Neuronal stem cell (in vitro differentiated cells): ENCODE results near the gene CACNB4.
"Not testable (repeated sequence)": the region's sequence is repeated elsewhere in the genome, so short reads cannot be mapped to it uniquely, and the experiment has no call there.

Experiments used
- DNase-seq: peaks from one replicate; pipeline ENCODE4 v3.0.0-alpha.2; 2013; ENCODE audit warnings: low spot score
- H2AFZ ChIP-seq: one replicate; pipeline ENCODE4 v1.6.1; 2013; ENCODE audit warnings: mild to moderate bottlenecking, low read length, inconsistent platforms
- H2AK5ac ChIP-seq: 2 replicates; pipeline ENCODE4 v1.6.1; 2013; ENCODE audit warnings: low read depth, mild to moderate bottlenecking, inconsistent platforms, low read length, moderate library complexity, mixed read lengths
- H2BK120ac ChIP-seq: 2 replicates; pipeline ENCODE4 v1.6.1; 2013; ENCODE audit warnings: low read depth, mild to moderate bottlenecking, inconsistent platforms, low read length, moderate library complexity, mixed read lengths
- H2BK12ac ChIP-seq: one replicate; pipeline ENCODE4 v1.6.1; 2013; ENCODE audit warnings: low read length, inconsistent platforms
- H2BK15ac ChIP-seq: 2 replicates; pipeline ENCODE4 v1.6.1; 2013; ENCODE audit warnings: mild to moderate bottlenecking, low read length, inconsistent platforms, mixed read lengths
- H2BK5ac ChIP-seq: one replicate; pipeline ENCODE4 v1.6.1; 2013; ENCODE audit warnings: inconsistent platforms, mild to moderate bottlenecking, low read length, moderate library complexity
- H3K14ac ChIP-seq: one replicate; pipeline ENCODE4 v1.6.1; 2013; ENCODE audit warnings: low read length, inconsistent platforms
- H3K18ac ChIP-seq: 2 replicates; pipeline ENCODE4 v1.6.1; 2013; ENCODE audit warnings: low read length, inconsistent platforms
- H3K23ac ChIP-seq: 2 replicates; pipeline ENCODE4 v1.6.1; 2013; ENCODE audit warnings: low read depth, mild to moderate bottlenecking, mixed read lengths, low read length, inconsistent platforms; ENCODE audit not compliant: poor library complexity
- H3K27ac ChIP-seq: replicated peaks from 3 replicates; pipeline ENCODE4 v1.5.1; 2013; ENCODE audit warnings: low read length, inconsistent platforms
- H3K27me3 ChIP-seq, 3 experiments: 2 replicates each; pipeline ENCODE4 v1.6.1; 2013; ENCODE audit warnings: low read length in 3 of 3, mild to moderate bottlenecking in 2 of 3, inconsistent platforms in 1 of 3, low read depth in 1 of 3, mixed read lengths in 1 of 3, moderate library complexity in 1 of 3; ENCODE audit not compliant: control insufficient read depth in 3 of 3, insufficient read depth in 3 of 3
- H3K36me3 ChIP-seq, 2 donors: replicated peaks in 1 of 2; 2 replicates each; pipeline ENCODE4 v1.6.1; 2013; ENCODE audit warnings: low read length in 2 of 2; ENCODE audit not compliant: control insufficient read depth in 2 of 2, insufficient read depth in 2 of 2
- H3K4ac ChIP-seq: 2 replicates; pipeline ENCODE4 v1.6.1; 2013; ENCODE audit warnings: inconsistent platforms, mild to moderate bottlenecking, low read length, moderate library complexity
- H3K4me1 ChIP-seq, 2 donors: 1 replicate in 1 of 2; 2 replicates in 1 of 2; pipeline ENCODE4 v1.6.1; 2013; ENCODE audit warnings: low read length in 2 of 2, low read depth in 1 of 2; ENCODE audit not compliant: control insufficient read depth in 2 of 2, insufficient read depth in 1 of 2
- H3K4me2 ChIP-seq: one replicate; pipeline ENCODE4 v1.6.1; 2013; ENCODE audit warnings: mild to moderate bottlenecking, low read length, inconsistent platforms; ENCODE audit not compliant: insufficient read depth, poor library complexity, severe bottlenecking
- H3K4me3 ChIP-seq, 2 donors: 2 replicates each; pipeline ENCODE4 v1.5.1; 2013; ENCODE audit warnings: low read length in 2 of 2, mild to moderate bottlenecking in 2 of 2, inconsistent platforms in 1 of 2, moderate library complexity in 1 of 2
- H3K79me1 ChIP-seq: one replicate; pipeline ENCODE4 v1.6.1; 2013; ENCODE audit warnings: low read depth, mild to moderate bottlenecking, inconsistent platforms, low read length, moderate library complexity
- H3K9ac ChIP-seq: one replicate; pipeline ENCODE4 v1.6.1; 2013; ENCODE audit warnings: mild to moderate bottlenecking, low read depth, low read length, inconsistent platforms; ENCODE audit not compliant: poor library complexity
- H3K9me3 ChIP-seq, 2 donors: replicated peaks in 1 of 2; 2 replicates each; pipeline versions ENCODE3 to v1.6.1; 2013; ENCODE audit warnings: low read length in 2 of 2, mild to moderate bottlenecking in 2 of 2, inconsistent platforms in 1 of 2, low read depth in 1 of 2, mixed read lengths in 1 of 2, moderate library complexity in 1 of 2; ENCODE audit not compliant: control insufficient read depth in 2 of 2, insufficient read depth in 1 of 2
- H4K8ac ChIP-seq: one replicate; pipeline ENCODE4 v1.6.1; 2013; ENCODE audit warnings: low read depth, mild to moderate bottlenecking, inconsistent platforms, low read length, moderate library complexity
- H4K91ac ChIP-seq: one replicate; pipeline ENCODE4 v1.6.1; 2013; ENCODE audit warnings: low read length, low read depth, mild to moderate bottlenecking, inconsistent platforms; ENCODE audit not compliant: poor library complexity
- WGBS, 2 donors: extraction: QIAGEN DNeasy Blood & Tissue Kit; methylation state at CpG; one replicate each; pipeline ENCODE4 v1.1.7; 2013; ENCODE audit warnings: missing lambda C conversion rate in 2 of 2, mixed read lengths in 1 of 2; ENCODE audit not compliant: insufficient read length in 2 of 2, insufficient replicate concordance in 1 of 2; ENCODE audit errors: extremely low coverage in 2 of 2; 5-methylcytosine and 5-hydroxymethylcytosine counted together

The CACNB4 gene

GRCh38 chr2:152005607-152006006 lies 93.2 kb downstream of the CACNB4 start:
- no peaks in the 10 kb centered on the region for H3K27me3 ChIP-seq
- H3K27ac ChIP-seq: no peak overlapping the region
- H3K4me3 ChIP-seq: no peak overlapping the region
- DNase-seq: no peak
- H2BK12ac ChIP-seq: no peak overlapping the region
- no peak overlapping the region for H2AK5ac ChIP-seq
- no peak overlapping the region for H3K14ac ChIP-seq
- no peaks in the 10 kb centered on the region for H3K36me3 ChIP-seq
- no peak overlapping the region for H3K23ac ChIP-seq
- no peak overlapping the region for H3K4me2 ChIP-seq
- H3K18ac ChIP-seq: no peak overlapping the region
- WGBS, 2 donors: no CpG with 5 or more reads among the region's 4 CpGs
- H4K8ac ChIP-seq: no peak overlapping the region
- H2BK120ac ChIP-seq: no peak overlapping the region
- H3K79me1 ChIP-seq: no peaks in the 10 kb centered on the region
- H3K4ac ChIP-seq: no peak overlapping the region
- H2BK5ac ChIP-seq: no peak overlapping the region
- no peak overlapping the region for H3K9ac ChIP-seq
- H2BK15ac ChIP-seq: no peak overlapping the region
- no peaks in the 10 kb centered on the region for H3K9me3 ChIP-seq
- peaks cover 3 to 5% of the 10 kb centered on the region in 2 donors for H3K4me1 ChIP-seq
- no peak overlapping the region for H4K91ac ChIP-seq
- H2AFZ ChIP-seq: no peak overlapping the region

GRCh38 chr2:152003283-152003682 lies 95.6 kb downstream of the CACNB4 start:
- not testable (repeated sequence) for H2AFZ ChIP-seq, H4K8ac ChIP-seq, H2BK12ac ChIP-seq, H2BK15ac ChIP-seq, H3K4me3 ChIP-seq, H2BK5ac ChIP-seq, H3K27me3 ChIP-seq, H2BK120ac ChIP-seq, H3K23ac ChIP-seq, H2AK5ac ChIP-seq, H3K4me1 ChIP-seq, DNase-seq, H3K4me2 ChIP-seq, H3K18ac ChIP-seq, H3K9ac ChIP-seq, H3K79me1 ChIP-seq, H4K91ac ChIP-seq, H3K9me3 ChIP-seq, H3K36me3 ChIP-seq, H3K14ac ChIP-seq, H3K27ac ChIP-seq, H3K4ac ChIP-seq
- no CpG with 5 or more reads among the region's 5 CpGs for WGBS, 2 donors

- H4K8ac ChIP-seq: no peak overlapping the region
- no peak overlapping the region for H2BK12ac ChIP-seq
- no peak overlapping the region for H3K23ac ChIP-seq
- H3K9me3 ChIP-seq: no peaks in the 10 kb centered on the region
- no peak overlapping the region for H3K18ac ChIP-seq
- H2AK5ac ChIP-seq: no peak overlapping the region
- no peaks in the 10 kb centered on the region for H3K27me3 ChIP-seq
- H2BK15ac ChIP-seq: no peak overlapping the region
- H3K4me1 ChIP-seq: no peaks in the 10 kb centered on the region
- H3K14ac ChIP-seq: no peak overlapping the region
- no peak overlapping the region for H3K9ac ChIP-seq
- no peak overlapping the region for H2BK5ac ChIP-seq
- H3K36me3 ChIP-seq: no peaks in the 10 kb centered on the region
- no peak overlapping the region for H4K91ac ChIP-seq
- H3K4ac ChIP-seq: no peak overlapping the region
- no peak overlapping the region for H3K4me3 ChIP-seq
- DNase-seq: peak; percentile 60
- no peak overlapping the region for H2BK120ac ChIP-seq
- H3K27ac ChIP-seq: no peak overlapping the region
- no peak overlapping the region for H2AFZ ChIP-seq
- H3K79me1 ChIP-seq: no peaks in the 10 kb centered on the region
- no peak overlapping the region for H3K4me2 ChIP-seq
- no CpG with 5 or more reads among the region's 6 CpGs for WGBS, 2 donors
Observed at GRCh38 chr2:151999053-151999452, 99.8 kb downstream of the CACNB4 start.

- Histone ChIP-seq H2AK5ac (no peak overlapping the region), H2BK15ac (no peak overlapping the region), H3K9ac (no peak overlapping the region), H3K18ac (no peak overlapping the region), H2BK12ac (no peak overlapping the region), H2BK5ac (no peak overlapping the region), H2AFZ (no peak overlapping the region), H3K4me2 (no peak overlapping the region), H3K23ac (no peak overlapping the region), H2BK120ac (no peak overlapping the region), H3K4me3 (no peak overlapping the region), H3K27ac (no peak overlapping the region), H3K4ac (no peak overlapping the region), H3K27me3 (no peaks in the 10 kb centered on the region), H3K79me1 (no peaks in the 10 kb centered on the region), H4K91ac (no peak overlapping the region), H4K8ac (no peak overlapping the region), H3K36me3 (no peaks in the 10 kb centered on the region), H3K14ac (no peak overlapping the region), H3K9me3 (no peaks in the 10 kb centered on the region), H3K4me1 (peaks cover 0 to 5% of the 10 kb centered on the region in 2 donors)
- no peak for DNase-seq
- WGBS, 2 donors: no CpG with 5 or more reads among the region's 2 CpGs
Observed at GRCh38 chr2:151996243-151997003, 102.4 kb downstream of the CACNB4 start.
